HUES6 (cell line): Measurements from ENCODE around the gene ORM1.

Source experiments
- H3K27ac ChIP-seq: 2 replicates; pipeline ENCODE4 v1.7.0; 2013; ENCODE audit warnings: low read depth, mild to moderate bottlenecking, low read length, inconsistent platforms
- H3K27me3 ChIP-seq: 2 replicates; pipeline ENCODE4 v1.6.1; 2013; ENCODE audit warnings: low read length; ENCODE audit not compliant: control insufficient read depth, insufficient read depth
- H3K36me3 ChIP-seq: 2 replicates; pipeline ENCODE4 v1.6.1; 2013; ENCODE audit warnings: low read length; ENCODE audit not compliant: control insufficient read depth, insufficient read depth
- H3K4me1 ChIP-seq: 2 replicates; pipeline ENCODE4 v1.6.1; 2013; ENCODE audit warnings: low read length; ENCODE audit not compliant: control insufficient read depth, insufficient read depth
- H3K4me3 ChIP-seq: 2 replicates; pipeline ENCODE4 v1.5.1; 2013; ENCODE audit warnings: low read depth, low read length
- H3K9ac ChIP-seq: one replicate; pipeline ENCODE4 v1.6.1; 2013; ENCODE audit warnings: mild to moderate bottlenecking, low read length
- H3K9me3 ChIP-seq: 2 replicates; pipeline ENCODE4 v1.6.1; 2013; ENCODE audit warnings: low read depth, low read length; ENCODE audit not compliant: control insufficient read depth, insufficient read depth

Gene ORM1

GRCh38 chr9:114310471-114311450, 12.1 kb upstream of the ORM1 start:
- H3K27ac ChIP-seq: no peak overlapping the region
- H3K9me3 ChIP-seq: no peaks in the 10 kb centered on the region
- H3K27me3 ChIP-seq: no peaks in the 10 kb centered on the region
- peaks cover 22% of the 10 kb centered on the region for H3K36me3 ChIP-seq
- 0 out of 2 replicates have a peak, but pooled peaks cover under 1% of the 10 kb centered on the region for H3K4me1 ChIP-seq
- H3K9ac ChIP-seq: no peak overlapping the region
- H3K4me3 ChIP-seq: no peak overlapping the region

- Histone ChIP-seq H3K36me3 (peaks cover 22% of the 10 kb centered on the region), H3K9me3 (no peaks in the 10 kb centered on the region), H3K9ac (no peak overlapping the region), H3K27ac (no peak overlapping the region), H3K27me3 (no peaks in the 10 kb centered on the region), H3K4me3 (no peak overlapping the region), H3K4me1 (peaks cover 3% of the 10 kb centered on the region; the same call in 1 of the 2 replicates)
Observed at GRCh38 chr9:114311571-114312512, 11.1 kb upstream of the ORM1 start.

DNA sequence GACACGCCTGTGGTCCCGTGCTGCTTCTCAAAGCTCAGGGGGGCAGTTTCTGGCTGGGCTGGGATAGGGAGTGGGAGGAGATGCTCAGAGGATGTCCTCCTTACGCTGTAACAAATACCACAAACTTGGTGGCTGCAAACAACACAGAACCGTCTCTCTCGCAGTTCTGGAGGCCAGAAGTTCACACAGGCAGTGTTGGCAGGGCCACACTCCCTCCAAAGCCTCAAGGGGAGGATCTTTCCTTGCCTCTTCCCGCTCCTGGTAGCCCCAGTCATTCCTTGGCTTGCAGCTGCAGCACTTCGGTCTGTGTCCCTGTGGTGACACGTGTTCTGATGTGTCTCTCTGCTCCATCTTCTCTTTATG, 10.4 kb upstream of the ORM1 start:
- H3K36me3 ChIP-seq: peaks cover 15% of the 10 kb centered on the region
- H3K9me3 ChIP-seq: no peaks in the 10 kb centered on the region
- H3K4me1 ChIP-seq: peaks cover 3% of the 10 kb centered on the region; the same call in 1 of the 2 replicates
- H3K9ac ChIP-seq: no peak overlapping the region
- no peaks in the 10 kb centered on the region for H3K27me3 ChIP-seq
- H3K27ac ChIP-seq: no peak overlapping the region
- H3K4me3 ChIP-seq: no peak overlapping the region

- Histone ChIP-seq H3K4me3 (no peak overlapping the region), H3K9me3 (no peaks in the 10 kb centered on the region), H3K36me3 (peaks cover 9% of the 10 kb centered on the region; the same call in 1 of the 2 replicates), H3K9ac (no peak overlapping the region), H3K27ac (no peak overlapping the region), H3K27me3 (no peaks in the 10 kb centered on the region), H3K4me1 (peaks cover 3% of the 10 kb centered on the region; the same call in 1 of the 2 replicates)
Observed at GRCh38 chr9:114313186-114313585, 9.7 kb upstream of the ORM1 start.

GRCh38 chr9:114314256-114314867, 8.5 kb upstream of the ORM1 start:
- no peaks in the 10 kb centered on the region for H3K27me3 ChIP-seq
- no peak overlapping the region for H3K4me3 ChIP-seq
- H3K9me3 ChIP-seq: no peaks in the 10 kb centered on the region
- peaks cover 3% of the 10 kb centered on the region; the same call in 1 of the 2 replicates for H3K4me1 ChIP-seq
- H3K9ac ChIP-seq: no peak overlapping the region
- H3K36me3 ChIP-seq: 0 out of 2 replicates have a peak, but pooled peaks cover 5% of the 10 kb centered on the region
- H3K27ac ChIP-seq: no peak overlapping the region

DNA sequence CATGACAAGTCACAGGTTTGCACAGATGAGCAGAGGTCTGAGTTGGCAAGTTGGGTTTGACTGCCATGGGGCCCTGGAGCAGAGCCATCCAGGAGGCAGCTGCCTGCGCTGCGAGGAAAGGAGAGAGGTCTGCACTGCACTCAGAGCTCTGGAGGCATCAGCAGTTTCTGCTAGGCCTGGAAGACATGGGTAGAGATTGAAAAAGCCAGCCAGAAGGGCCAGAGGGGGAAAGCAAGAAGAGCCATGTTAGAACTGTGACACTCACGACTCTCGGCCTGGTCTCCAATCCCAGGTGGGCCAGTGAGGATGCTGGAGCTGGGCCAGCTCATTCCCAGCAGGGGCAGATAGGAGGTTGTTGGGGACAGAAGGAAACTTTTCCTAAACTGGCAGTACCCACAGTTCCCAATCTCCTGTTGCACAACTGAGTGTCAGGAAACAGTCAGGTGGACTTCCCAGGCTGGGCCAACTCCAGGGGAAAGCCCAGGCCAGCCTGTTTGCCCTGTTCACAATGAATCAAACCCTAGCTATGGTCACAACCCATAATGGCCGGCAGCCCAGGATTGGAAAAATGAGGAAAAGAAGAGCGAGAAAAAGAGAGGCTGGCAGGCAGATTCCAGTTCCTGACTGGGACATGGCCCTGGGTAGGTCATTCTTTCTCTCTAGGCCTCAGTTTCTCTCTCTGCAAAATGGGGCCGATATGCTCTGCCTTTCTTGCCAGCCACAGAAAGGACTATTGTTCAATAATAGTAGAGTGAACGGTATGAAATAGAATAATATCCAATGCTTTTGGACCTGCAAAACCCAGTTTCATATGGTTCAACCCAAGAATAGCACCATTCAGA, 7.8 kb upstream of the ORM1 start:
- H3K27ac ChIP-seq: no peak overlapping the region
- no peaks in the 10 kb centered on the region for H3K9me3 ChIP-seq
- H3K4me3 ChIP-seq: no peak overlapping the region
- no peak overlapping the region for H3K9ac ChIP-seq
- H3K27me3 ChIP-seq: no peaks in the 10 kb centered on the region
- 0 out of 2 replicates have a peak, but pooled peaks cover 5% of the 10 kb centered on the region for H3K36me3 ChIP-seq
- H3K4me1 ChIP-seq: peaks cover 3% of the 10 kb centered on the region; the same call in 1 of the 2 replicates

- H3K4me1 ChIP-seq: peaks cover 3% of the 10 kb centered on the region; the same call in 1 of the 2 replicates
Observed at GRCh38 chr9:114315723-114316363, 7.1 kb upstream of the ORM1 start.

DNA sequence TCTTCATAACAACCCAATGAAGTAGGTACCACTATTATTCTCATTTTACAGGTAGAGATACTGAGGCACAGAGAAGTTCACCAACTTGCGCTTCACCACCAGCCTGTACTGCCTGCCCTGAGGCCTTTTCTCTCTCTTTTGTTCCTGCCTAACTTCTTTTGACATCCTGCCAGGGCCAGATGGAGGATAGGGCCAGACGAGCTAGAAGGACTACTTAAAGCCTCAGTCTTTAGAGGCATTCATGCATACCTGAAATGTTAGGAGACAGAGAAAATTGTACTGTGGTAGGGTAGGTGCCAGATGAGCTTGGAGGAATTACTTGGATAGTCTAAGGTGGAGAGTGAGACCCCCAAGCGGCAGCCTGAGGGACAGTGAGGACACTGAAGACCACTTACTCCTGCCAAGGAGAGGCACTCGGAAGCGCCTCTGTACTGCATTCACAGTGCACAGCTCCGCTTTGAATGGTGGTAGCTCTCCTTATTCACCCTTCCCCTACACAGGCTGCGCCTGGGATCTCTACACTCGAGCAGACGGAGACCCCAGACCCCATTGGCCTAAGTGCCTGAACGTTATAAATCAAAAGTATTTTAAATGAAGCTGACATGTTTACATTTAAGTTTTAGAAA, 6.2 kb upstream of the ORM1 start:
- Histone ChIP-seq H3K4me1 (peaks cover 3% of the 10 kb centered on the region; the same call in 1 of the 2 replicates), H3K9ac (no peak overlapping the region), H3K36me3 (no peaks in the 10 kb centered on the region), H3K9me3 (no peaks in the 10 kb centered on the region), H3K27ac (no peak overlapping the region), H3K4me3 (no peak overlapping the region), H3K27me3 (no peaks in the 10 kb centered on the region)

More at GRCh38 chr9:114315723-114316363, 7.1 kb upstream of the ORM1 start:
- Histone ChIP-seq H3K36me3 (no peaks in the 10 kb centered on the region), H3K4me3 (no peak overlapping the region), H3K9ac (no peak overlapping the region), H3K27me3 (no peaks in the 10 kb centered on the region), H3K9me3 (no peaks in the 10 kb centered on the region), H3K27ac (no peak overlapping the region)

- peaks cover 3% of the 10 kb centered on the region; the same call in 1 of the 2 replicates for H3K4me1 ChIP-seq
- no peaks in the 10 kb centered on the region for H3K36me3 ChIP-seq
- H3K27me3 ChIP-seq: no peaks in the 10 kb centered on the region
- H3K4me3 ChIP-seq: no peak overlapping the region
- no peaks in the 10 kb centered on the region for H3K9me3 ChIP-seq
- no peak overlapping the region for H3K9ac ChIP-seq
- no peak overlapping the region for H3K27ac ChIP-seq
Observed at GRCh38 chr9:114317665-114318357, 5.1 kb upstream of the ORM1 start.
